Upper lobe of left lung (tissue), 6 donors: ENCODE data around the gene CD200R1. TPM values are rescaled to one million over a fixed set of nuclear protein-coding genes. Genes with fewer than 3 reads are reported as not detected.

Experiments
- ATAC-seq, 2 donors: fragments of 200-7000 bp; cut with Tn5 transposase; one replicate each; pipeline ENCODE4 v1.9.1; 2022; ENCODE audit warnings: mild to moderate bottlenecking in 2 of 2, moderate library complexity in 2 of 2; ENCODE audit not compliant: low FRiP score in 2 of 2
- DNase-seq, 2 donors: peaks; one replicate each; pipeline ENCODE4 v3.0.0-alpha.2; 2019 to 2020
- H3K27ac ChIP-seq, 4 donors: fragments of 200-600 bp; sonication (generic); one replicate each; pipeline ENCODE4 v1.5.1; 2016 to 2019
- H3K27me3 ChIP-seq, 4 donors: fragments of 200-600 bp; sonication (generic); one replicate each; pipeline ENCODE4 v1.5.1; 2017 to 2019
- H3K36me3 ChIP-seq, 4 donors: fragments of 200-600 bp; sonication (generic); one replicate each; pipeline ENCODE4 v1.5.1; 2016 to 2019
- H3K4me1 ChIP-seq, 4 donors: fragments of 200-600 bp; sonication (generic); one replicate each; pipeline ENCODE4 v1.5.1; 2018 to 2019
- H3K4me3 ChIP-seq, 4 donors: fragments of 200-600 bp; sonication (generic); one replicate each; pipeline ENCODE4 v1.5.1; 2017 to 2019; ENCODE audit warnings: mild to moderate bottlenecking in 2 of 4, moderate library complexity in 1 of 4
- H3K9me3 ChIP-seq, 4 donors: fragments of 200-600 bp; sonication (generic); one replicate each; pipeline ENCODE4 v1.5.1; 2018 to 2019
- CTCF ChIP-seq, 6 experiments: fragments of 450-650 bp in 4 of 6; fragments of 200-600 bp in 2 of 6; sonication (generic) in 2 of 6; IDR thresholded peaks; one replicate each; pipeline ENCODE4 v1.5.1; 2016 to 2019; ENCODE audit warnings: antibody characterized with exemption in 6 of 6
- EP300 ChIP-seq, 4 donors: sonication (generic); formaldehyde crosslinking; IDR thresholded peaks; one replicate each; pipeline ENCODE4 v1.5.1; 2017; ENCODE audit warnings: antibody characterized with exemption in 4 of 4, control low read depth in 2 of 4
- POLR2A ChIP-seq, 4 donors: fragments of 450-650 bp; IDR thresholded peaks; one replicate each; pipeline ENCODE4 v1.5.1; 2016 to 2017; ENCODE audit warnings: antibody characterized with exemption in 4 of 4, mild to moderate bottlenecking in 2 of 4
- POLR2AphosphoS5 ChIP-seq, 2 donors: sonication (generic); formaldehyde crosslinking; IDR thresholded peaks; one replicate each; pipeline ENCODE4 v1.5.1; 2017; ENCODE audit warnings: antibody characterized with exemption in 2 of 2
- WGBS, 2 donors: methylation state at CpG; one replicate each; pipeline ENCODE4 v1.1.5; 2017 to 2018; 5-methylcytosine and 5-hydroxymethylcytosine counted together
- total RNA-seq, 6 donors: library from RNA; depleted of rRNA in 4 of 6; stranded (reverse); fragments of >200 nt in 4 of 6; gene quantifications; one replicate each; pipeline versions ENCODE4 v1.1.0 to v1.2.1, GENCODE V29; 2016 to 2021
- donor health status: DM: no; HTN: no; CAD: no; lungs with moderate emphysema.
- donor health status: DM: no; HTN: yes; CAD: no; lungs with severe emphysema.

CD200R1 gene
- total RNA-seq, 6 donors from 2014 or later = under 0.01 to 2.5 (median 1.1) TPM; not detected in 1

- DNase-seq (no peak), ATAC-seq (no peak)
- TF ChIP-seq POLR2AphosphoS5 (IDR thresholded peaks at IDR 0.05) (no peak), CTCF (IDR thresholded peaks at IDR 0.05) (no peak), EP300 (IDR thresholded peaks at IDR 0.05) (no peak), POLR2A (IDR thresholded peaks at IDR 0.05) (no peak)
- no peak overlapping the region for H3K4me3 ChIP-seq
- no peak overlapping the region for H3K27ac ChIP-seq
- H3K9me3 ChIP-seq = no peaks in the 10 kb centered on the region
- no peaks in the 10 kb centered on the region for H3K36me3 ChIP-seq
- no peaks in the 10 kb centered on the region for H3K27me3 ChIP-seq
- peaks cover 0 to 11% (median 5%) of the 10 kb centered on the region in 4 donors for H3K4me1 ChIP-seq
- WGBS, 2 donors = 60 to 65% methylated on average over 2 of the region's 2 CpGs
These were observed 9.6 kb upstream of the CD200R1 start for GRCh38 chr3:112984485-112984884.

- DNase-seq = no peak
These were observed 7.8 kb upstream of the CD200R1 start for GRCh38 chr3:112982710-112983109.

GRCh38 chr3:112980080-112980479, 5.2 kb upstream of the CD200R1 start:
- no peak overlapping the region for H3K4me3 ChIP-seq
- H3K27ac ChIP-seq = no peak overlapping the region
- DNase-seq (no peak), ATAC-seq (no peak)
- H3K4me1 ChIP-seq = peaks cover 5 to 10% (median 6%) of the 10 kb centered on the region in 4 donors
- no peaks in the 10 kb centered on the region for H3K27me3 ChIP-seq
- no peaks in the 10 kb centered on the region for H3K9me3 ChIP-seq
- TF ChIP-seq CTCF (IDR thresholded peaks at IDR 0.05) (no peak), EP300 (IDR thresholded peaks at IDR 0.05) (no peak), POLR2AphosphoS5 (IDR thresholded peaks at IDR 0.05) (no peak)
- no peaks in the 10 kb centered on the region for H3K36me3 ChIP-seq
- 32 to 45% methylated on average over 1 of the region's 1 CpG for WGBS, 2 donors

More at GRCh38 chr3:112982710-112983109, 7.8 kb upstream of the CD200R1 start:
- H3K36me3 ChIP-seq = no peaks in the 10 kb centered on the region
- 7 to 13% methylated on average over 1 of the region's 1 CpG for WGBS, 2 donors
- H3K4me1 ChIP-seq = peaks cover 0 to 11% (median 5%) of the 10 kb centered on the region in 4 donors
- no peak for ATAC-seq
- no peak overlapping the region for H3K4me3 ChIP-seq
- no peak overlapping the region for H3K27ac ChIP-seq
- H3K27me3 ChIP-seq = no peaks in the 10 kb centered on the region
- no peaks in the 10 kb centered on the region for H3K9me3 ChIP-seq
- TF ChIP-seq POLR2A (IDR thresholded peaks at IDR 0.05) (no peak), EP300 (IDR thresholded peaks at IDR 0.05) (no peak), CTCF (IDR thresholded peaks at IDR 0.05) (no peak), POLR2AphosphoS5 (IDR thresholded peaks at IDR 0.05) (no peak)

- ATAC-seq (peak in 1 of 2 donors; percentile 51), DNase-seq (no peak)
- no peaks in the 10 kb centered on the region for H3K9me3 ChIP-seq
- H3K4me1 ChIP-seq = peaks cover 0 to 5% (median 2%) of the 10 kb centered on the region in 4 donors
- H3K27me3 ChIP-seq = no peaks in the 10 kb centered on the region
- no peak overlapping the region for H3K4me3 ChIP-seq
- WGBS, 2 donors = 76 to 85% methylated on average over 1 of the region's 1 CpG
- H3K27ac ChIP-seq = no peak overlapping the region
- no peak for TF ChIP-seq POLR2A (IDR thresholded peaks at IDR 0.05)
- TF ChIP-seq EP300 (IDR thresholded peaks at IDR 0.05) = no peak
- TF ChIP-seq POLR2AphosphoS5 (IDR thresholded peaks at IDR 0.05) = no peak
- TF ChIP-seq CTCF (IDR thresholded peaks at IDR 0.05) = peak; percentile 45 to 65 (median 58)
- H3K36me3 ChIP-seq = no peaks in the 10 kb centered on the region
These were observed 4.4 kb upstream of the CD200R1 start for GRCh38 chr3:112979244-112979832.

GRCh38 chr3:112976953-112977352, 2.0 kb upstream of the CD200R1 start:
- no peak for DNase-seq
- Histone ChIP-seq H3K27ac (no peak overlapping the region), H3K4me1 (peaks cover 0 to 5% (median 0%) of the 10 kb centered on the region in 4 donors), H3K4me3 (no peak overlapping the region), H3K36me3 (no peaks in the 10 kb centered on the region), H3K27me3 (no peaks in the 10 kb centered on the region), H3K9me3 (no peaks in the 10 kb centered on the region)
- ATAC-seq = no peak
- WGBS, 2 donors = 77 to 78% methylated on average over 2 of the region's 2 CpGs
- TF ChIP-seq POLR2AphosphoS5 (IDR thresholded peaks at IDR 0.05) = no peak
- no peak for TF ChIP-seq CTCF (IDR thresholded peaks at IDR 0.05)
- no peak for TF ChIP-seq POLR2A (IDR thresholded peaks at IDR 0.05)
